Stimulated activated CD8-positive, alpha-beta memory T cell treated with anti-CD3 and anti-CD28 coated beads, Interleukin-15, amount 100 ng/mL, for 1 hour (primary cell): ENCODE results near the gene AGPAT3.

Experiments used
- DNase-seq: peaks from one replicate; pipeline ENCODE4 v3.0.0-alpha.2; 2020; ENCODE audit warnings: low read depth

The AGPAT3 gene

DNA sequence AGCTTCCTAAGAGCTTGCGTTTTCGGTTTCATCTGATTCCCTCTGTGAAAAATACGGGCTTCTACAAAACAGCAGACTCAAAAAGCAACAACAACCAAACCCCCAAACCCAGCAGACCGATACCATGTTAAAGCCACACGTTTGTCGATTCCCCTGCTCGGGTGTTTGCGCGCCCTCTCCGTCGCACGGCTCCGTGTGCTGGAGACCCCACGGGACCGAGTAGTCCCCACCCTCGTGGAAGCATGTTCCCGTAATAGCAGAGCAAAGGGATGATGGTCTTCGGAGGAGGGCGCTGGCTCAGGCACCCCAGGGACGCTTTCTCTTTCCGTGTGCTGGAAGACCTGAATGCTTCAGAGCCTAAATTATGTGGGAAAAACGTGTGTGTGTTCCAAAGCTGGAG, 42.7 kb downstream of the AGPAT3 start:
- DNase-seq, result no peak

DNA sequence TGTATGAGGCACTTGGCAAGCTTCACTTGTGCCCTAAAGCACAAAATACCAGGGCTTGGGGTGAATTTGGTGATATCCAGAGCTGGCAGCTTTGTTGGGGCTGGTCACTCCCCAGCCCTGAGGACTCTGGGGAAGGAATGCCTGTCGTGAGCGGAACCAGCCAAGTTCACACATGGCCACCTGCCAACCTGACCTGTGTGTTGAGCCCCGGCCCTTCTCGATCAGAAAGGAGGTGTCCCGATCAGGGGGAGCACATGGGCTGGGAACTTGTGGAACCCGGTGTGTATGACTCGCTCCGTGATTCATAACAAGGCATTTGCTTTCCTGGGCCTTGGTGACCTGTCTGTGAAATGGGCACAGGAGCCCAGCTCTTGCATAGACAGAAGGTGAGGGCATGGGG, 43.1 kb downstream of the AGPAT3 start:
- no peak for DNase-seq

DNA sequence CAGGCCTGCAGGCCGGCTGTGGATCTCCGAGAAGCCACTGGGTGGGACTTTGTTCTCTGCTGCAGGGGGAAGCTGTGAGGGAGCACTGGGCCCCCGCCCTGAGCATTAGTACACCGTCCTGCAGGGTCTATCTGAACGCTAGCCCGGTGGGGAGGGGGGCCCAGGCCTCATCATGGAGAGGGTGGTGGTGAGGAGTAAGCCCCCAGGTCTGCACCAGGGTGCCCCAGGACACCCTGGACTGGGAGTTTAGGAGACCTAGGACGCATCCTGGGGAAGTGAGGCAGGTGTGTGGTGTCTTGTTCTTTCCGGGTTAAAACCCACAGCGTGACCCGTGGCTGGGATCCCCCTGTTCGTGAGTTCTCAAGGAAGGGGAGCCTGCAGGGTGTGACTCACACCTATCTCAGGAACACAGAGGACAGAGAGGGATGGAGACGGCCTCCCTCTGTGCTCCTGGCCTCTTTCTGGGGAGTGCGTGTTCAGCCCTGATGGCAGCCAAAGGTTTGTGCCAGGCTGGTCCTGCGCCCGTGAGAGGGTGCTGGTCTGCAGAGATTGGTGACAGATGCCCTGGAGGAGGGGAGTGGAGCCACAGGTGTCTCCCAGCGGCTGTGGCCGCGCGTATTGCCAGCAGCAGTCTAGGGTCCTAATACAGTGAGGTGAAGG, 44.8 kb downstream of the AGPAT3 start:
- DNase-seq, result no peak

- no peak for DNase-seq
Observed at GRCh38 chr21:43910460-43910859, 45.4 kb downstream of the AGPAT3 start.

- DNase-seq, result no peak
Observed at GRCh38 chr21:43911015-43911934, 46.3 kb downstream of the AGPAT3 start.

DNA sequence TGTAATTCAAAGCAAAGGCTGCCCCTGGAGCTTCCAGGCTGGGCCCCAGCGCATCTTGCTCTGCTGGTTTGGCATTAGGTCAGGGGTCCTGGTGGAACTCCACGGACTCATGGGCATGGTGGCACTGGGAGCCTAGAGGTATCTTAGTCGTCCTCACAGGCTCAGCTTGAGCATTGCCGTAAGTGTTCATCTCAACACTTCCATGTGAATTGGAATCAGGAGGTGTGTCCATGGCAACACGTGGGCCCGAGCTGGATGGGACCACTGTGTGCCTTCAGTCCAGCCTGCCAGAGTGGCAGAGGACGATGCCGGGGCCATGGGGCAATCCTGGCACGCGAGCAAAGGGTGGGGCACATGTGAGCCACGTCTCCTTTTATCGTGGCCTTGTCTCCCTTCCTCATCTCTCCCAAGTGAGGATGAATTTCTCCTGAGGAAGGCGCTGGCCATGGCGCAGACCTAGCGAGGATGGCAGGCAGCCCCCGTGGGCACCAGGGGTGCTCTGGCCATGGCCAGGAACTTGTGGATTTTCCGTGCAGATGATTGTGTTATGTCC, 47.0 kb downstream of the AGPAT3 start:
- no peak for DNase-seq

- no peak for DNase-seq
Observed at GRCh38 chr21:43912500-43912899, 47.5 kb downstream of the AGPAT3 start.

GRCh38 chr21:43912910-43913309, 47.9 kb downstream of the AGPAT3 start:
- no peak for DNase-seq

DNA sequence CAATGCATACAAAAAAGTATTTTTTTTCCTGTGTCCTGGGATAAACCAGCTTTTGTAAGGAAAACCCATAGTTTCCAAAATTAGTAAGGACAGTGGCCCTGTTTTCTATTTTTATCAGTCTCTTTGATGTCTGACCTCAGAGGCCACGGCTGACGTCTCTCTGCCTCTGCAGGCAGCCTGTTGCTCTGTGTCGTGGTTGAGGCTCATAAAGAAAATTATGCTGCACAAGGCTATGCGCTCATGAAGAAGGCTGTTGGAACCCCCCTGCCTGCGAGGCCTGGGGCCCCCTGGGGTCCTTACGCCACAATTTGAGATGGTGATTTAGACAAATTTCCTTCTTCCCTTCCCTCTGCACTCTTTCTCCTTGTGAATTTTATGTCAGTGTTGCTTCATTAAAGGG, 48.9 kb downstream of the AGPAT3 start:
- no peak for DNase-seq

- no peak for DNase-seq
Observed at GRCh38 chr21:43916076-43916475, 51.1 kb downstream of the AGPAT3 start.

- DNase-seq, result peak; percentile 45
Observed at GRCh38 chr21:43916691-43917514, 51.9 kb downstream of the AGPAT3 start.

- no peak for DNase-seq
Observed at GRCh38 chr21:43917515-43918384, 52.7 kb downstream of the AGPAT3 start.

GRCh38 chr21:43918385-43918947, 53.4 kb downstream of the AGPAT3 start:
- no peak for DNase-seq

GRCh38 chr21:43919283-43919682, 54.3 kb downstream of the AGPAT3 start:
- no peak for DNase-seq

- no peak for DNase-seq
Observed at GRCh38 chr21:43919871-43920801, 55.1 kb downstream of the AGPAT3 start.

GRCh38 chr21:43921571-43921978, 56.6 kb downstream of the AGPAT3 start:
- no peak for DNase-seq

DNA sequence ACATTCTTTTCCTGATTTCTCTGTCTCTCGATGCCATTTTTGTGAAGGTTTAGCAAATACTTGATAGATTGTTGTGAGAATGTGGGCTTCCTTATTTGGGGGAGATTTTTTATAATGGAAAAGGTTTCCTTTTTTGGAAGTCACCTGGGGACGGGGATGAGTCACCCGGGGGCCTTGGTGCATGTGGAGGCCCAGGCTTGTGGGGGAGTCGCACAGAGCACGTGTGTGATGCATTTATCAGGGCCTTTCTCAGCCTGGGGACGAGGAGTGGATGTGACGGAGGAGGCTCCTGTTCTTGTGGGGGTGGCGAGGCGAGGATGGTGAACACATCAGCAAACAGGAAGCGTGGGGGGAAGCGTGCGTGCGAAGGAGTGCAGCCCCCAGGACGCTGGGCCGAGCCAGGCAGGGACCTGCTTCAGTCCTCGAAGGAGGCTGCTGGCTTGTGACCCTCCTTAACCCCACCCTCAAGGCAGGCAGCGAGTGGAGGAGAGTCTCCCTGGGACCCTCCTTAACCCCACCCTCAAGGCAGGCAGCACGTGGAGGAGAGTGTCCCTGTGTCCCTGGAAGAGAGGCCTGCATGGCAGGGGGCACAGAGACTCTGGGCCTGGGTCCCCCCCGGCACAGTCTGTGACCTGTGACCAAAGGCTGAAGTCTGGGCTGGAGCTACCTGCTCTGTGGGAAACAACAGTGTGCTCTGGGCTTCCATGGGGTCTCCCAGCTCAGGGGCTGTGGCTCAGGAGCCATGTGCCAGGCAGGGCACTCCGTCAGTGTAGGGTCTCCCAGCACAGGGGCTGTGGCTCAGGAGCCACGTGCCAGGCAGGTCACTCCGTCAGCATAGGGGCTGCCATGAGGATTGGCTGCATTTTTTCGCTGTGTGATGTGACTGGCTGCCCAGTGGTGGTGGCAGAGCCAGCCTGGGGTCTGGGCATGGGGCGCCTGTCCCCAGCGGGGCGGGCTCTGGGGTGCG, 57.2 kb downstream of the AGPAT3 start:
- DNase-seq, result peak; percentile 24

DNA sequence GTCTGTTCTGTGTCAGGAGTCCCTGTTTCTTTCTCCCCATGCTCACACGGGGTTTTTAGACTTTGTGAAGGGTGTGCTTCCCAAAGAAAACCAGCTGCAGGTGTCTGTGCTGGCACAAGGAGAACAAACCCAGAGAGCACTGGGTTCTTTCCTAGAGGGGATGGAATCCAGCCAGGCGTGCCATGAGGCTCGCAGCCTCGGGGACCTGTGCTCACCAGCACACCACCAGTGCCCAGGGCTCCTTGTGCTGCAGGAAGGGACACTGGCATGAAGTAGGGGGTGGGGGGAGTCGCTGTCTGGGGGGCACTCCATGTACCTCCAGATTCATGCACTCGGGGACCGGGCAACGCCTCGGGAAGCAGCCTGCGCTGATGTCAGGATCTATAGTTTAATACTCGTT, 57.9 kb downstream of the AGPAT3 start:
- no peak for DNase-seq

DNA sequence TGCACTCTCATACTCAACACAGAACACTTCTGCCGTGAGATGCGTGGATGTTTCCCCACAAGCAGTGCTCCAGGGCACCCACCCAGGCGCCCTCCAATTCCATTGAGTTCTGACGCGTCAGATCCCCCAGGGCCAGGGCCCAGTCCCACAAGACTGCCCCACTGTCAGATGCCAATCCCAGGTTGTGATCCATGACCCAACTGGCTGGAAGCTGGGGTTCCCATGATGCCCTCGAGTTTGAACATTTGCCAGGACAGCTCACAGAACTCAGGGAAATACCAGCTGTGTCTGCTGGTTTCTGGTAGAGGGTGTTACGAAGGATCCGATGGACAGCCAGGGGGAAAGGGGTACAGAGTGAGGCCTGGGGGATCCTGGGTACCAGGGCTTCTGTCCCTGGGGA, 58.4 kb downstream of the AGPAT3 start:
- no peak for DNase-seq
